ENCODE measurements around the gene NTRK3.

- no peak for TF ChIP-seq CTCF (conservative IDR thresholded peaks at IDR 0.05 in 1 of 2, IDR thresholded peaks at IDR 0.05 in 1 of 2; ENCODE audit: extremely low read depth in 1 of 2, insufficient read depth in 1 of 2, low read depth in 1 of 2, low read length in 2 of 2)
- TF ChIP-seq EZH2 (IDR thresholded peaks at IDR 0.05; ENCODE audit: borderline replicate concordance, low read length), result no peak
Observed at GRCh38 chr15:88012688-88013087, 243.9 kb downstream of the NTRK3 start.
